Measurements from ENCODE around the gene ASPDH.

ASPDH gene

GRCh38 chr19:50513746-50514345 is at the start of gene ASPDH:
ASPDH (minus strand) TSS chr19:50513913; CDS start chr19:50513823, 90 bp downstream.
- no peak within 1 kb of the TSS for H3K4me3 ChIP-seq (ENCODE audit: low read depth, low read length)
- no peak for DNase-seq (ENCODE audit: low read depth)
- no peak for TF ChIP-seq CTCF (conservative IDR thresholded peaks at IDR 0.05; ENCODE audit: low read depth, low read length)

GRCh38 chr19:50562996-50563395 is 49.3 kb upstream of the ASPDH start:
- TF ChIP-seq CTCF (conservative IDR thresholded peaks at IDR 0.05; ENCODE audit: low read depth, low read length), result no peak
- no peak for DNase-seq (ENCODE audit: low read depth)
- H3K4me3 ChIP-seq (ENCODE audit: low read depth, low read length), result no peak overlapping the region

- no peak for DNase-seq (ENCODE audit: low read depth)
- no peak for TF ChIP-seq CTCF (conservative IDR thresholded peaks at IDR 0.05; ENCODE audit: low read depth, low read length)
Observed at GRCh38 chr19:50562329-50562728, 48.6 kb upstream of the ASPDH start.

GRCh38 chr19:50559636-50560035 is 45.9 kb upstream of the ASPDH start:
- no peak for DNase-seq (ENCODE audit: low read depth)
- no peak for TF ChIP-seq CTCF (conservative IDR thresholded peaks at IDR 0.05; ENCODE audit: low read depth, low read length)
- no peak overlapping the region for H3K4me3 ChIP-seq (ENCODE audit: low read depth, low read length)

More at GRCh38 chr19:50562329-50562728, 48.6 kb upstream of the ASPDH start:
- H3K4me3 ChIP-seq (ENCODE audit: low read depth, low read length), result no peak overlapping the region

- no peak for TF ChIP-seq CTCF (conservative IDR thresholded peaks at IDR 0.05; ENCODE audit: low read depth, low read length)
- H3K4me3 ChIP-seq (ENCODE audit: low read depth, low read length), result no peak overlapping the region
- no peak for DNase-seq (ENCODE audit: low read depth)
Observed at GRCh38 chr19:50558449-50558848, 44.7 kb upstream of the ASPDH start.

- no peak overlapping the region for H3K4me3 ChIP-seq (ENCODE audit: low read depth, low read length)
- TF ChIP-seq CTCF (conservative IDR thresholded peaks at IDR 0.05; ENCODE audit: low read depth, low read length), result no peak
- DNase-seq (ENCODE audit: low read depth), result no peak
Observed at GRCh38 chr19:50558039-50558438, 44.3 kb upstream of the ASPDH start.

GRCh38 chr19:50557009-50557613 is 43.4 kb upstream of the ASPDH start:
- no peak for TF ChIP-seq CTCF (conservative IDR thresholded peaks at IDR 0.05; ENCODE audit: low read depth, low read length)
- no peak for DNase-seq (ENCODE audit: low read depth)
- no peak overlapping the region for H3K4me3 ChIP-seq (ENCODE audit: low read depth, low read length)

Measured in choroid plexus epithelial cell (primary cell).